GM12891 (cell line): ENCODE measurements around the gene FBXO44.

ENCODE experiments used
- POLR2A ChIP-seq: IDR thresholded peaks from 2 replicates; pipeline ENCODE4 v1.6.1; 2011; ENCODE audit warnings: low read depth, low read length, control low read depth
- POLR2AphosphoS5 ChIP-seq: IDR thresholded peaks from 2 replicates; pipeline ENCODE4 v1.6.1; 2011; ENCODE audit warnings: low read depth, low read length, control low read depth
- POU2F2 ChIP-seq: IDR thresholded peaks from 2 replicates; pipeline ENCODE4 v1.6.1; 2011; ENCODE audit warnings: low read depth, mild to moderate bottlenecking, control low read depth, low read length, moderate library complexity
- SPI1 ChIP-seq: IDR thresholded peaks from 2 replicates; pipeline ENCODE4 v1.6.1; 2011; ENCODE audit warnings: low read depth, low read length, control low read depth
- TAF1 ChIP-seq: IDR thresholded peaks from 2 replicates; pipeline ENCODE4 v1.6.1; 2011; ENCODE audit warnings: low read depth, low read length, control low read depth

DNA sequence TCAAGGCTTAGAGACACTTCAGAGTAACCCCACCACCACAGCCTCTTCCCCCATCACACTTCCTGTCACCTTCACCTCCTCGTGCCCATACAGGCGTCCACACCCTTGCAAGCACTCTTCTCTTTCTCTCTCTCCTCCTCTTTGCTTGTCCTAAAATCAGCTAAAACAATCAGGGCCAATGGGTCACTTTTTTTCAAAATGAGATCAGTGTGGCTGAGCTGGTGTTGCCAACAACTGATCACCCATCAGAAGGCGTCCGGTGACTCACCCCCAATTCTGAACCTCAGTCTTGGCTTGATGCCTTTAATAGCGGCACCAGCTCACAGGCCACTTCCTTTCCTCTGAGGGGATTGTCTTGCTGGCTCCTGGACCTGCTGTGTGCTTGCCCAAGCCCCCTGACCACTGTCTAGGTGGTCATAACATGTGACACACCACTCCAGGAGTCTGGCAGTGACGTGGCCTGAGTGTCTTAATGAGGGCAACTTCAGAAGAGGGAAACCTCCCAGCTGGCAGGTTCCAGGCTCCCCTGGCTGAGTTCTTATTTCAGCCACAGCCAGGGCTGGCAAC lies 38.4 kb downstream of the FBXO44 start:
- TF ChIP-seq POU2F2 (no peak), POLR2AphosphoS5 (no peak), SPI1 (no peak), POLR2A (no peak), TAF1 (no peak)
